ENCODE measurements around the gene PPP2R5C.

PPP2R5C gene

GRCh38 chr14:101897326-101897725, 135.8 kb downstream of the PPP2R5C start:
- no peak overlapping the region for H3K4me3 ChIP-seq (ENCODE audit: low read length)
- TF ChIP-seq ZNF274 (IDR thresholded peaks at IDR 0.05; ENCODE audit: low read depth, low read length), result no peak

GRCh38 chr14:101898416-101898815, 136.9 kb downstream of the PPP2R5C start:
- TF ChIP-seq ZNF274 (IDR thresholded peaks at IDR 0.05; ENCODE audit: low read depth, low read length), result no peak
- no peak overlapping the region for H3K4me3 ChIP-seq (ENCODE audit: low read length)

GRCh38 chr14:101899263-101899662, 137.8 kb downstream of the PPP2R5C start:
- H3K4me3 ChIP-seq (ENCODE audit: low read length), result no peak overlapping the region
- no peak for TF ChIP-seq ZNF274 (IDR thresholded peaks at IDR 0.05; ENCODE audit: low read depth, low read length)

- TF ChIP-seq ZNF274 (IDR thresholded peaks at IDR 0.05; ENCODE audit: low read depth, low read length), result no peak
- H3K4me3 ChIP-seq (ENCODE audit: low read length), result no peak overlapping the region
Observed at GRCh38 chr14:101900253-101900652, 138.7 kb downstream of the PPP2R5C start.

GRCh38 chr14:101903111-101903561, 141.6 kb downstream of the PPP2R5C start:
- no peak for TF ChIP-seq ZNF274 (IDR thresholded peaks at IDR 0.05; ENCODE audit: low read depth, low read length)
- no peak overlapping the region for H3K4me3 ChIP-seq (ENCODE audit: low read length)

- TF ChIP-seq ZNF274 (IDR thresholded peaks at IDR 0.05; ENCODE audit: low read depth, low read length), result no peak
- no peak overlapping the region for H3K4me3 ChIP-seq (ENCODE audit: low read length)
Observed at GRCh38 chr14:101905614-101906013, 144.1 kb downstream of the PPP2R5C start.

GRCh38 chr14:101906645-101907044, 145.1 kb downstream of the PPP2R5C start:
- no peak for TF ChIP-seq ZNF274 (IDR thresholded peaks at IDR 0.05; ENCODE audit: low read depth, low read length)
- no peak overlapping the region for H3K4me3 ChIP-seq (ENCODE audit: low read length)

- H3K4me3 ChIP-seq (ENCODE audit: low read length), result no peak overlapping the region
- TF ChIP-seq ZNF274 (IDR thresholded peaks at IDR 0.05; ENCODE audit: low read depth, low read length), result no peak
Observed at GRCh38 chr14:101907619-101908018, 146.1 kb downstream of the PPP2R5C start.

GRCh38 chr14:101908795-101909194, 147.3 kb downstream of the PPP2R5C start:
- TF ChIP-seq ZNF274 (IDR thresholded peaks at IDR 0.05; ENCODE audit: low read depth, low read length), result no peak
- no peak overlapping the region for H3K4me3 ChIP-seq (ENCODE audit: low read length)

GRCh38 chr14:101909371-101910096, 148.0 kb downstream of the PPP2R5C start:
- no peak overlapping the region for H3K4me3 ChIP-seq (ENCODE audit: low read length)
- TF ChIP-seq ZNF274 (IDR thresholded peaks at IDR 0.05; ENCODE audit: low read depth, low read length), result no peak

GRCh38 chr14:101912841-101913240, 151.3 kb downstream of the PPP2R5C start:
- TF ChIP-seq ZNF274 (IDR thresholded peaks at IDR 0.05; ENCODE audit: low read depth, low read length), result no peak

GRCh38 chr14:101914083-101914482, 152.6 kb downstream of the PPP2R5C start:
- no peak for TF ChIP-seq ZNF274 (IDR thresholded peaks at IDR 0.05; ENCODE audit: low read depth, low read length)
- no peak overlapping the region for H3K4me3 ChIP-seq (ENCODE audit: low read length)

More at GRCh38 chr14:101912841-101913240, 151.3 kb downstream of the PPP2R5C start:
- no peak overlapping the region for H3K4me3 ChIP-seq (ENCODE audit: low read length)

GRCh38 chr14:101915871-101916815, 154.6 kb downstream of the PPP2R5C start:
- no peak overlapping the region for H3K4me3 ChIP-seq (ENCODE audit: low read length)
- no peak for TF ChIP-seq ZNF274 (IDR thresholded peaks at IDR 0.05; ENCODE audit: low read depth, low read length)

GRCh38 chr14:101916816-101917412, 155.4 kb downstream of the PPP2R5C start:
- TF ChIP-seq ZNF274 (IDR thresholded peaks at IDR 0.05; ENCODE audit: low read depth, low read length), result no peak
- no peak overlapping the region for H3K4me3 ChIP-seq (ENCODE audit: low read length)
